HCT116 (cell line): ENCODE results near the gene HHIPL1. TPM values are rescaled to one million over a fixed set of nuclear protein-coding genes. Genes with fewer than 3 reads are reported as not detected.
"Not testable (repeated sequence)": the region's sequence is repeated elsewhere in the genome, so short reads cannot be mapped to it uniquely, and the experiment has no call there.

Source experiments
- ATAC-seq: fragments of 200-7000 bp; cut with Tn5 transposase; 2 replicates; pipeline ENCODE4 v1.9.1; 2020; ENCODE audit warnings: mild to moderate bottlenecking, moderate library complexity
- BruUV-seq: library from RNA; stranded (reverse); fragments of 400-500 nt; replicated peaks from 2 replicates; lab custom pipeline; 2021; lab: Mats Ljungman, UMichigan
- CTCF ChIA-PET: fragments of 300-600 bp; sonication (Branson Sonifier 250); formaldehyde crosslinking; loops from one replicate; lab custom pipeline; 2021; ENCODE audit warnings: antibody characterized with exemption; lab: Charles Lee
- POLR2A ChIA-PET: fragments of 300-600, 350-600 bp; sonication (Branson Sonifier 250); formaldehyde crosslinking; loops from one replicate; lab custom pipeline; 2021; ENCODE audit warnings: antibody characterized with exemption; lab: Charles Lee
- RAD21 ChIA-PET, 2 experiments: fragments of 300-600 bp; sonication (Branson Sonifier 250); formaldehyde crosslinking; loops; one replicate each; lab custom pipeline; 2023; ENCODE audit warnings: low total read pairs in 2 of 2; ENCODE audit not compliant: uncharacterized antibody in 2 of 2, unreplicated experiment in 2 of 2, low non-redundant PET in 1 of 2; lab: Charles Lee
- DNase-seq: peaks from one replicate; pipeline ENCODE4 v3.0.0-alpha.2; 2010; ENCODE audit warnings: low read depth, low spot score
- H2AFZ ChIP-seq: fragments of 200-600 bp; shearing (Covaris generic), sonication (generic); 2 replicates; pipeline ENCODE4 v1.6.1; 2017; ENCODE audit warnings: low read depth, mixed run types, mixed read lengths, antibody characterized with exemption, low read length; ENCODE audit not compliant: poor library complexity, severe bottlenecking
- H3K27ac ChIP-seq: 2 replicates; pipeline ENCODE4 v1.5.1; 2012; ENCODE audit warnings: low read depth, low read length
- H3K27me3 ChIP-seq: fragments of 200-600 bp; sonication (generic); 2 replicates; pipeline ENCODE4 v1.6.1; 2016; ENCODE audit warnings: mixed run types, low read length, mixed read lengths; ENCODE audit not compliant: insufficient read depth
- H3K36me3 ChIP-seq, 2 experiments: fragments of 200-500 bp in 1 of 2; fragments of 200-600 bp in 1 of 2; sonication (Bioruptor generic) in 1 of 2; sonication (generic) in 1 of 2; 2 replicates each; pipeline versions ENCODE4 v1.5.1 to v1.6.1; 2014 to 2016; ENCODE audit warnings: low read length in 2 of 2, inconsistent platforms in 1 of 2, mixed read lengths in 1 of 2, mixed run types in 1 of 2; ENCODE audit not compliant: insufficient read depth in 2 of 2, control insufficient read depth in 1 of 2
- H3K4me1 ChIP-seq, 2 experiments: fragments of 200-600 bp in 1 of 2; sonication (generic) in 1 of 2; 2 replicates each; pipeline versions ENCODE4 v1.5.1 to v1.6.1; 2012 to 2017; ENCODE audit warnings: low read length in 2 of 2, inconsistent platforms in 1 of 2, mild to moderate bottlenecking in 1 of 2, mixed read lengths in 1 of 2, mixed run types in 1 of 2, moderate library complexity in 1 of 2; ENCODE audit not compliant: insufficient read depth in 2 of 2, control insufficient read depth in 1 of 2
- H3K4me2 ChIP-seq: fragments of 200-600 bp; sonication (generic); 2 replicates; pipeline ENCODE4 v1.6.1; 2017; ENCODE audit warnings: mixed run types, low read length, mixed read lengths
- H3K4me3 ChIP-seq, 2 experiments: fragments of 200-600 bp in 1 of 2; sonication (generic) in 1 of 2; replicated peaks in 1 of 2; 2 replicates each; pipeline ENCODE4 v1.5.1; 2011 to 2016; ENCODE audit warnings: low read length in 2 of 2, control low read depth in 1 of 2, low read depth in 1 of 2, mild to moderate bottlenecking in 1 of 2, mixed read lengths in 1 of 2, mixed run types in 1 of 2
- H3K79me2 ChIP-seq: fragments of 200-600 bp; sonication (generic); 2 replicates; pipeline ENCODE4 v1.6.1; 2017; ENCODE audit warnings: mild to moderate bottlenecking, mixed run types, low read length, moderate library complexity, mixed read lengths; ENCODE audit not compliant: insufficient read depth
- H3K9ac ChIP-seq: fragments of 200-600 bp; sonication (generic); 2 replicates; pipeline ENCODE4 v1.6.1; 2016; ENCODE audit warnings: low read length, mixed read lengths
- H3K9me2 ChIP-seq: fragments of 200-600 bp; sonication (generic), shearing (Covaris generic); 2 replicates; pipeline ENCODE4 v1.6.1; 2017; ENCODE audit warnings: mixed run types, mild to moderate bottlenecking, moderate library complexity; ENCODE audit not compliant: insufficient read depth
- H3K9me3 ChIP-seq, 2 experiments: fragments of 200-500 bp in 1 of 2; fragments of 200-600 bp in 1 of 2; sonication (Bioruptor generic) in 1 of 2; sonication (generic) in 1 of 2; 2 replicates each; pipeline ENCODE4 v1.6.1; 2014 to 2017; ENCODE audit warnings: low read length in 2 of 2, mixed read lengths in 2 of 2, inconsistent platforms in 1 of 2, low read depth in 1 of 2, mild to moderate bottlenecking in 1 of 2, mixed run types in 1 of 2, moderate library complexity in 1 of 2; ENCODE audit not compliant: control insufficient read depth in 1 of 2, insufficient read depth in 1 of 2
- H4K20me1 ChIP-seq: fragments of 200-600 bp; sonication (generic), shearing (Covaris generic); 2 replicates; pipeline ENCODE4 v1.6.1; 2017; ENCODE audit warnings: mixed run types, mild to moderate bottlenecking, moderate library complexity; ENCODE audit not compliant: insufficient read depth
- CBX3 ChIP-seq: IDR thresholded peaks from 2 replicates; pipeline ENCODE4 v1.6.1; 2012; ENCODE audit warnings: low read depth
- EGR1 ChIP-seq: IDR thresholded peaks from 2 replicates; pipeline ENCODE4 v1.6.1; 2012; ENCODE audit warnings: low read depth
- ELF1 ChIP-seq: IDR thresholded peaks from 2 replicates; pipeline ENCODE4 v1.6.1; 2012; ENCODE audit warnings: low read depth, borderline replicate concordance
- FOSL1 ChIP-seq: IDR thresholded peaks from 2 replicates; pipeline ENCODE4 v1.6.1; 2012; ENCODE audit warnings: low read depth
- POLR2A ChIP-seq: IDR thresholded peaks from 2 replicates; pipeline ENCODE4 v1.7.0; 2011; ENCODE audit warnings: borderline replicate concordance; ENCODE audit not compliant: insufficient read depth, insufficient read length; ENCODE audit errors: extremely low read depth
- SP1 ChIP-seq: IDR thresholded peaks from 2 replicates; pipeline ENCODE4 v1.6.1; 2012; ENCODE audit warnings: low read depth
- ZNF274 ChIP-seq: fragments of 200-500 bp; sonication (Bioruptor generic); IDR thresholded peaks from 2 replicates; pipeline ENCODE4 v1.6.1; 2014; ENCODE audit warnings: mild to moderate bottlenecking, low read depth, low read length, inconsistent platforms
- intact Hi-C: fragments of 100-400 bp; cut with micrococcal nuclease; formaldehyde crosslinking; loops from 2 replicates; pipeline ENCODE4 v1.10.0; 2022
- total RNA-seq: library from RNA; stranded (reverse); gene quantifications from one replicate; pipeline ENCODE4 v1.2.1, GENCODE V29; 2021; ENCODE audit not compliant: unreplicated experiment
- TF ChIP-seq, protein P1 (sequence below): IDR thresholded peaks from 2 replicates; pipeline ENCODE4 v1.6.1; 2012

HHIPL1 gene
- total RNA-seq, 1 experiment from 2014 or later: not detected

DNA sequence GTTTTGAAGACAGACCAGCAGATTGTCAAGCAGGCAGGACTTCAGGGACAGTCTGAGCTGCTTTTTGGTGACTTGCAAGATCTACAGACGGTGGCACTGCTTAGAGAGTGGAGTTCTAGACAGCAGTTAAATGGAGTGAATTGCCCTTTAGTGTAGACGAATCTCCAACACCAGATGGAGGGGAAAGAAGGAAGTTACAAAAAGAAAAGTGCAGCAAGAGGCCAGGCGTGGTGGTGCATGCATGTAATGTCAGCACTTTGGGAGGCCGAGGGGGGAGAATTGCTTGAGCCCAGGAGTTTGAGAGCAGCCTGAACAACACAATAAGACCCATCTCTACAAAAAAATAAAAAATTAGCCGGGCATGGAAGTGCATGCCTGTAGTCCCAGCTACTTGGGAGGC lies 8.4 kb upstream of the HHIPL1 start:
- Histone ChIP-seq H4K20me1 (no peaks in the 10 kb centered on the region), H3K36me3 (no peaks in the 10 kb centered on the region), H3K4me2 (no peak overlapping the region), H3K27me3 (no peaks in the 10 kb centered on the region), H3K9ac (no peak overlapping the region), H3K9me3 (no peaks in the 10 kb centered on the region)
- RAD21 ChIA-PET: no interaction called here
- no peak for ATAC-seq
- TF ChIP-seq EGR1: no peak
- no peak for TF ChIP-seq POLR2A
- no peak for TF ChIP-seq CBX3
- TF ChIP-seq FOSL1: no peak
- no peak for TF ChIP-seq ELF1
- TF ChIP-seq, all 23 proteins: peak for 0
- no TSS peak for BruUV-seq
- Histone ChIP-seq H3K79me2 (no peaks in the 10 kb centered on the region), H3K4me3 (no peak overlapping the region), H3K9me2 (no peaks in the 10 kb centered on the region), H2AFZ (no peak overlapping the region), H3K4me1 (no peaks in the 10 kb centered on the region), H3K27ac (no peak overlapping the region)
- no peak for DNase-seq
- ChIA-PET CTCF (no interaction called here), POLR2A (no interaction called here)
- intact Hi-C loops: no loop called here

DNA sequence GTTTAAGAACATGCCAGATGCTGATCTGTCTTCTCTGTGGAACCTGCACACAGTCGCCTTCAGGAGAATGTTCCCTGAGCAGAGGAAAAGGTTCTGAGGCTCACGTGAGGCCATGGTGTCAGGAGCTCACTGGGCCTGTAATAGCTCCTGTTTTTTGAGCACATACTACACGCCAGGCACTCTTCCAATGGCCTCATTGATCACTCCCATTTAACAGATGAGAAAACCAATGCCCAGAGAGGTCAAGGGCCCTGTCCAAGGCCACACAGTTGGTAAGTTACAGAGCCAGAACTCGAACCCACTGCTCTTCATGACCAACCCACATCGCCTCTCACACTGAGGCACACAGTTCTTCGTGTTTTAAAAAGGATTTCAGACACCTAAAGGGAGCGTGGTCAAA lies 7.3 kb upstream of the HHIPL1 start:
- TF ChIP-seq SP1: no peak
- TF ChIP-seq ZNF274: no peak
- TF ChIP-seq, protein P1, sequence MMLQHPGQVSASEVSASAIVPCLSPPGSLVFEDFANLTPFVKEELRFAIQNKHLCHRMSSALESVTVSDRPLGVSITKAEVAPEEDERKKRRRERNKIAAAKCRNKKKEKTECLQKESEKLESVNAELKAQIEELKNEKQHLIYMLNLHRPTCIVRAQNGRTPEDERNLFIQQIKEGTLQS: no peak
- ChIA-PET CTCF (no interaction called here), RAD21 (no interaction called here), POLR2A (no interaction called here)
- no TSS peak for BruUV-seq
- Histone ChIP-seq H3K4me1 (no peaks in the 10 kb centered on the region), H3K9ac (no peak overlapping the region), H2AFZ (no peak overlapping the region), H3K4me2 (no peak overlapping the region), H4K20me1 (no peaks in the 10 kb centered on the region), H3K36me3 (no peaks in the 10 kb centered on the region), H3K9me2 (no peaks in the 10 kb centered on the region), H3K9me3 (no peaks in the 10 kb centered on the region), H3K79me2 (no peaks in the 10 kb centered on the region), H3K4me3 (no peak overlapping the region), H3K27me3 (no peaks in the 10 kb centered on the region), H3K27ac (no peak overlapping the region)
- intact Hi-C loops: no loop called here
- no peak for ATAC-seq
- no peak for DNase-seq

DNA sequence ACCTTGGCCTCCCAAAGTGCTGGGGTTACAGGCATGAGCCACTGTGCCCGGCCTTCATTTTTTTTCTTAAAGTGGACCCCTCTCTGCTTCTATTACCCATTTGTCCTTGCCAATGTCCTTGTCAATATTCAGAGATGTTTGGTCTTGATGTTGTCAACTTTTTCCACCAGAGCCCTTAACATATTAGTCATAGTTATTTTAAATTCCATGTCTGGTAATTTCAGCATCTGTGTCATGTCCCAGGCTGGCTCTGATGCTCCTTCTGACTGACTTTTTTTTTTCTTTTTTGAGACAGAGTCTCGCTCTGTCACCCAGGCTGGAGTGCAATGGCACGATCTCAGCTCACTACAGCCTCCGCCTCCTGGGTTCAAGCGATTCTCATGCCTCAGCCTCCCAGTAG lies 2.2 kb upstream of the HHIPL1 start:
- H4K20me1 ChIP-seq, ATAC-seq, POLR2A ChIA-PET, BruUV-seq, H3K9me3 ChIP-seq, H3K4me1 ChIP-seq, H2AFZ ChIP-seq, H3K79me2 ChIP-seq, H3K27me3 ChIP-seq, H3K4me3 ChIP-seq, H3K4me2 ChIP-seq, intact Hi-C loops, H3K36me3 ChIP-seq, H3K27ac ChIP-seq, RAD21 ChIA-PET, CTCF ChIA-PET, DNase-seq, H3K9ac ChIP-seq, H3K9me2 ChIP-seq: not testable (repeated sequence)
